ENCODE data around the gene SFXN5.

The SFXN5 gene

GRCh38 chr2:72932045-72932740 lies 139.3 kb downstream of the SFXN5 start:
- no peak for DNase-seq (ENCODE audit: extremely low spot score)
- POLR2A ChIA-PET: no interaction called here
- TF ChIP-seq NFRKB (IDR thresholded peaks at IDR 0.05): no peak
- no peak for TF ChIP-seq ZNF384 (IDR thresholded peaks at IDR 0.05)
- TF ChIP-seq FOXK2 (IDR thresholded peaks at IDR 0.05): no peak
- no peak for TF ChIP-seq BHLHE40 (IDR thresholded peaks at IDR 0.05; ENCODE audit: borderline replicate concordance)
- CTCF ChIA-PET: interaction anchor here (4.1 kb wide), 1 partner anchor 39 kb away, joined by 19 read pairs; no protein-coding TSS in a partner anchor

GRCh38 chr2:72931280-72931910 lies 140.1 kb downstream of the SFXN5 start:
- POLR2A ChIA-PET: no interaction called here
- DNase-seq (ENCODE audit: extremely low spot score): no peak
- TF ChIP-seq NFRKB (IDR thresholded peaks at IDR 0.05): no peak
- TF ChIP-seq BHLHE40 (IDR thresholded peaks at IDR 0.05; ENCODE audit: borderline replicate concordance): no peak
- TF ChIP-seq LEF1 (IDR thresholded peaks at IDR 0.05; ENCODE audit: borderline replicate concordance): no peak
- CTCF ChIA-PET: interaction anchor here (4.1 kb wide), 1 partner anchor 38 kb away, joined by 19 read pairs; no protein-coding TSS in a partner anchor

DNA sequence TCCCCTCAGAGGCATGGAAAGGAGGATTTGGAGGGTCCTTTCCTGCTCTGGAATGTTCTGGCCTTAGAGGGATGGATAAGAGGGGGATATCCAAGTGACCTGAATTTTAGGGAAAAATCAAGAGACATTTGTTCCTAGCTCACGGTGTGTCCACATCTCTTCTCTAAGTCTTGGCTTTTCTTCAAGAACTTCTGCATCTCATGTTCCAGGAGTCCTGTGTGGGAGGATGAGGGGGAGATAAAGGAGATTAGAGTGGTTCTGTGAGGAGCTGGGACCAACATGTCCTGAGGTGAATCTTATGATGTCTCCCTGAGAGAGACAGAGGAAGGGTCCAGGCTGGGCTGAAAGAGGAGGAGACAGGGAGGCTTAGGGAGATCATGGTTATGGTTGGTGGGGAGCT lies 142.5 kb downstream of the SFXN5 start:
- ChIA-PET POLR2A (no interaction called here), CTCF (interaction anchor here (0.6 kb wide), 1 partner anchor 45 kb away, joined by 3 read pairs; no protein-coding TSS in a partner anchor)
- TF ChIP-seq LEF1 (IDR thresholded peaks at IDR 0.05; ENCODE audit: borderline replicate concordance): no peak
- TF ChIP-seq CTBP1 (IDR thresholded peaks at IDR 0.05; ENCODE audit: borderline replicate concordance): no peak
- no peak for DNase-seq (ENCODE audit: extremely low spot score)

- ChIA-PET POLR2A (interaction anchor here (1.1 kb wide), 1 partner anchor 32 kb away, joined by 4 read pairs; no protein-coding TSS in a partner anchor), CTCF (no interaction called here)
- no peak for DNase-seq (ENCODE audit: extremely low spot score)
- TF ChIP-seq ZNF384 (IDR thresholded peaks at IDR 0.05) (no peak), BHLHE40 (IDR thresholded peaks at IDR 0.05; ENCODE audit: borderline replicate concordance) (no peak), ELF4 (IDR thresholded peaks at IDR 0.05) (no peak), ARNT (IDR thresholded peaks at IDR 0.05) (no peak), LEF1 (IDR thresholded peaks at IDR 0.05; ENCODE audit: borderline replicate concordance) (no peak), SP1 (IDR thresholded peaks at IDR 0.05) (no peak), FOXK2 (IDR thresholded peaks at IDR 0.05) (no peak), CTBP1 (IDR thresholded peaks at IDR 0.05; ENCODE audit: borderline replicate concordance) (no peak), SUZ12 (IDR thresholded peaks at IDR 0.05) (no peak), FOXM1 (IDR thresholded peaks at IDR 0.05; ENCODE audit: borderline replicate concordance) (no peak), HDGF (IDR thresholded peaks at IDR 0.05; ENCODE audit: borderline replicate concordance) (no peak), L3MBTL2 (conservative IDR thresholded peaks at IDR 0.05) (no peak), TARDBP (IDR thresholded peaks at IDR 0.05) (no peak), FOXA1 (IDR thresholded peaks at IDR 0.05) (no peak)
- TF ChIP-seq, protein P1, sequence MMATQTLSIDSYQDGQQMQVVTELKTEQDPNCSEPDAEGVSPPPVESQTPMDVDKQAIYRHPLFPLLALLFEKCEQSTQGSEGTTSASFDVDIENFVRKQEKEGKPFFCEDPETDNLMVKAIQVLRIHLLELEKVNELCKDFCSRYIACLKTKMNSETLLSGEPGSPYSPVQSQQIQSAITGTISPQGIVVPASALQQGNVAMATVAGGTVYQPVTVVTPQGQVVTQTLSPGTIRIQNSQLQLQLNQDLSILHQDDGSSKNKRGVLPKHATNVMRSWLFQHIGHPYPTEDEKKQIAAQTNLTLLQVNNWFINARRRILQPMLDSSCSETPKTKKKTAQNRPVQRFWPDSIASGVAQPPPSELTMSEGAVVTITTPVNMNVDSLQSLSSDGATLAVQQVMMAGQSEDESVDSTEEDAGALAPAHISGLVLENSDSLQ (IDR thresholded peaks at IDR 0.05): no peak
Observed at GRCh38 chr2:72927619-72928550, 143.6 kb downstream of the SFXN5 start.

DNA sequence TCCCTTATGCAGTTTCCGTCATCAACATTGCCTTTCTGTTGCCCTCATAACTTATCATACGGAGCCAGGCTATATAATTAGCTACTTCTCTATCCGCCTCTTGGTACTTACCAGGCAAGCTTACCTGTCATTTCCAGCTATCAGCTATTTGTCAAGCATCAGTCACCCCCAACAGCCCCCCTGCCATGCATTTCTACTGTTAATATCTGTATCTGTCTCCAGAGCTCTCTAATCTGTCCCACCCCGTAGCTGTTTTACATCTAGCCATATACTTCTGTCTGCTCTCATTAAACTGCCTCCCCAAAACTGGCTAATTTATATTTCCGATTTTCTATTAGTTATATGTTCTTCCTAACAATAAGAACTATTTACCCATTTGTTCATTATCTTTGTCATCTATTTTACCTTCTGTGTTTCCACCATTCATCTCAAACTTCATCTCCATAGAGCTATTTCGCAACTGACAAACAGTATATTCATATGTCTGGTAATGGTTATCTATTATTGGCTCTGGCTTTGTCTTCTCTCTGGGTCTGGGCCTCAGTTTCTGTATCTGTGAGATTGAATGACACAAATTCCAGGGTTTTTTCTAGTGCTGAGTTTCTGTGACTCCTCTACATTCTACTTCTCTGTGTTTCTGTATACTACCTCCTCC lies 144.6 kb downstream of the SFXN5 start:
- CTCF ChIA-PET: interaction anchor here (1.3 to 1.5 kb wide), 2 partner anchors 10 to 34 kb away, joined by 5 read pairs; partner anchors contain the start of gene EMX1
- POLR2A ChIA-PET: interaction anchor here (1.1 kb wide), 1 partner anchor 31 kb away, joined by 4 read pairs; no protein-coding TSS in a partner anchor
- TF ChIP-seq NFRKB (IDR thresholded peaks at IDR 0.05) (no peak), LEF1 (IDR thresholded peaks at IDR 0.05; ENCODE audit: borderline replicate concordance) (no peak), TARDBP (IDR thresholded peaks at IDR 0.05) (no peak), SP1 (IDR thresholded peaks at IDR 0.05) (no peak), ELF4 (IDR thresholded peaks at IDR 0.05) (no peak), FOXA1 (IDR thresholded peaks at IDR 0.05) (no peak)
- TF ChIP-seq, protein P1 (IDR thresholded peaks at IDR 0.05): no peak
- no peak for DNase-seq (ENCODE audit: extremely low spot score)

DNA sequence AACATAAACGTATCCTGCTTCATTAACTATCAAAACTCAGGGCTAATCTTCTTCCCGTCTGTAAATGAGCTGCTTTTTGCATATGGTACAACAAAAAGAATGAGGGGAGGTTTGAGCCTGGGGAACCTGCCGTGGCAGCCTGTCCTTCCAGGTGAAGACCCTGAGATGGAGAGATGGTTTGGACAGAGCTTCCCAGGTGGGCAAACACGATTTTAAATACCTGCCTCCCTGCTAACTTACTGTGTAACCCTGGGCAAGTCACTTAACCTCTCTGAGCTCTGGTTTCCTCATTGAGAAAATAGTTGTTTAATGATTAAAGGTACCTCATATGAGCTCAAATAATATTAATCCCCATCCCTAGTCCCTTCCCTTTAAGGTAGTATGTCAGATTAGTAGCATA lies 145.1 kb downstream of the SFXN5 start:
- POLR2A ChIA-PET: no interaction called here
- no peak for TF ChIP-seq TARDBP (IDR thresholded peaks at IDR 0.05)
- no peak for TF ChIP-seq FOXA1 (IDR thresholded peaks at IDR 0.05)
- no peak for TF ChIP-seq HDGF (IDR thresholded peaks at IDR 0.05; ENCODE audit: borderline replicate concordance)
- TF ChIP-seq SP1 (IDR thresholded peaks at IDR 0.05): no peak
- no peak for TF ChIP-seq NFRKB (IDR thresholded peaks at IDR 0.05)
- no peak for TF ChIP-seq ELF4 (IDR thresholded peaks at IDR 0.05)
- no peak for TF ChIP-seq ZNF384 (IDR thresholded peaks at IDR 0.05)
- no peak for TF ChIP-seq FOXM1 (IDR thresholded peaks at IDR 0.05; ENCODE audit: borderline replicate concordance)
- no peak for TF ChIP-seq L3MBTL2 (conservative IDR thresholded peaks at IDR 0.05)
- no peak for TF ChIP-seq FOXK2 (IDR thresholded peaks at IDR 0.05)
- no peak for TF ChIP-seq CTBP1 (IDR thresholded peaks at IDR 0.05; ENCODE audit: borderline replicate concordance)
- no peak for TF ChIP-seq LEF1 (IDR thresholded peaks at IDR 0.05; ENCODE audit: borderline replicate concordance)
- TF ChIP-seq, protein P1 (IDR thresholded peaks at IDR 0.05): no peak
- TF ChIP-seq ARNT (IDR thresholded peaks at IDR 0.05): no peak
- no peak for TF ChIP-seq BHLHE40 (IDR thresholded peaks at IDR 0.05; ENCODE audit: borderline replicate concordance)
- TF ChIP-seq SUZ12 (IDR thresholded peaks at IDR 0.05): no peak
- no peak for DNase-seq (ENCODE audit: extremely low spot score)
- CTCF ChIA-PET: interaction anchor here (1.3 to 1.5 kb wide), 2 partner anchors 9 to 33 kb away, joined by 5 read pairs; partner anchors contain the start of gene EMX1
